Right ventricle myocardium superior (tissue), 1 donor: ENCODE data around the gene EXOC6. TPM values are rescaled to one million over a fixed set of nuclear protein-coding genes. Genes with fewer than 3 reads are reported as not detected.

ENCODE experiments used
- ATAC-seq: fragments of 200-7000 bp; cut with Tn5 transposase; one replicate; pipeline ENCODE4 v1.9.1; 2020; ENCODE audit warnings: mild to moderate bottlenecking; ENCODE audit not compliant: poor library complexity
- DNase-seq: peaks from one replicate; pipeline ENCODE4 v3.0.0-alpha.2; 2020
- intact Hi-C: fragments of 100-400 bp; cut with DNase I; formaldehyde crosslinking; loops from one replicate; pipeline ENCODE4 v1.11.2; 2022
- long read RNA-seq: library from polyadenylated mRNA; unstranded; transcript quantifications from one replicate; pipeline ENCODE4 v2.0.0, GENCODE V29; 2021
- total RNA-seq: library from RNA; stranded (reverse); fragmentation: NEBNext Ultra II Directional; extraction: Animal tissue kit (Norgen Biotek cat#: 25700); gene quantifications from one replicate; pipeline ENCODE4 v1.2.1, GENCODE V29; 2021
- donor health status: DM: no; HTN: yes; CAD: no; lungs with severe emphysema.

The EXOC6 gene, protein sequence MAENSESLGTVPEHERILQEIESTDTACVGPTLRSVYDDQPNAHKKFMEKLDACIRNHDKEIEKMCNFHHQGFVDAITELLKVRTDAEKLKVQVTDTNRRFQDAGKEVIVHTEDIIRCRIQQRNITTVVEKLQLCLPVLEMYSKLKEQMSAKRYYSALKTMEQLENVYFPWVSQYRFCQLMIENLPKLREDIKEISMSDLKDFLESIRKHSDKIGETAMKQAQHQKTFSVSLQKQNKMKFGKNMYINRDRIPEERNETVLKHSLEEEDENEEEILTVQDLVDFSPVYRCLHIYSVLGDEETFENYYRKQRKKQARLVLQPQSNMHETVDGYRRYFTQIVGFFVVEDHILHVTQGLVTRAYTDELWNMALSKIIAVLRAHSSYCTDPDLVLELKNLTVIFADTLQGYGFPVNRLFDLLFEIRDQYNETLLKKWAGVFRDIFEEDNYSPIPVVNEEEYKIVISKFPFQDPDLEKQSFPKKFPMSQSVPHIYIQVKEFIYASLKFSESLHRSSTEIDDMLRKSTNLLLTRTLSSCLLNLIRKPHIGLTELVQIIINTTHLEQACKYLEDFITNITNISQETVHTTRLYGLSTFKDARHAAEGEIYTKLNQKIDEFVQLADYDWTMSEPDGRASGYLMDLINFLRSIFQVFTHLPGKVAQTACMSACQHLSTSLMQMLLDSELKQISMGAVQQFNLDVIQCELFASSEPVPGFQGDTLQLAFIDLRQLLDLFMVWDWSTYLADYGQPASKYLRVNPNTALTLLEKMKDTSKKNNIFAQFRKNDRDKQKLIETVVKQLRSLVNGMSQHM
- total RNA-seq, result 9.9 TPM
- long read RNA-seq, transcript EXOC6-201 (22 exons, 3,564 nt), result major isoform, 9 of 14 reads
- long read RNA-seq, partial matches to known transcripts, result 0 of 14 reads
- long read RNA-seq, other reads (novel, unspliced or antisense), result 5 of 14 reads

DNA sequence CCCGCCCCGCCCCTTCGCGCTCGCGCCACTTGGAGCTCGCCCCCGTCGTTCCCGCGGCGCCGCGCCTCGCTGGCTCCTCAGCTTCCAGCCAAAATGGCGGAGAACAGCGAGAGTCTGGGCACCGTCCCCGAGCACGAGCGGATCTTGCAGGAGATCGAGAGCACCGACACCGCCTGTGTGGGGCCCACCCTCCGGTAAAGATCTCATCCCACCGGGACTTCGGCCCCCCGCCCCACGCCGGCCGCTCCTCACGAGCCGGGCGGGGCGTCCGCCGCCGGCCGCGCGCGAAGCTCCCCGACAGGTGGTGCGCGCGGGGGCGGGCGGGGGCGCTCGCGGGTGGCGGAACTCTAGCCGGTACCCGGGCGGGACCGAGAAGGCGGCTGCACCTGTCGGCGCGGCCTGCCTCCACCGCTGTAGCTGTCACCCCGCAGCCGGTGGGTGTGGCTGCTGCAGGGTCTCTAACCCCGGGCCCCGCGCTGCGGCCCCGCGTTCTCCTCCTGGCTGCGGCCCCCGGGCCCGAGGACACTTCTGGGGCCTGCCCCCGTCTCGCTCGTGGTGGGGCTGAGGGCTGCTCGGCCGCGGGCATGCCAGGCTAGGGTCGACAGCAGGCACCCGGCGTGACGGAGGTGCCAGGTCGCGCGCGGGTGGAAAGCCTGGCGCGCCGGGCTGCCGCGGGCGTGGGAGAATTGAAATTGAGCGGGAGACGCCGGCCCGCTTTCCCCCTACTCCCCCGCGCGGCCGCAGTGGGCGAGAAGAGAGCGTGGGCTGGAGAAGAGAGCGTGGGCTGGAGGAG lies at the start of gene EXOC6:
EXOC6 (plus strand) TSS at position 80 of the 793 bp plus-strand sequence; CDS start at position 94, 14 bp downstream.
- peak; percentile 90 for DNase-seq
- peak; percentile 96 for ATAC-seq
- intact Hi-C loops, result no loop called here

DNA sequence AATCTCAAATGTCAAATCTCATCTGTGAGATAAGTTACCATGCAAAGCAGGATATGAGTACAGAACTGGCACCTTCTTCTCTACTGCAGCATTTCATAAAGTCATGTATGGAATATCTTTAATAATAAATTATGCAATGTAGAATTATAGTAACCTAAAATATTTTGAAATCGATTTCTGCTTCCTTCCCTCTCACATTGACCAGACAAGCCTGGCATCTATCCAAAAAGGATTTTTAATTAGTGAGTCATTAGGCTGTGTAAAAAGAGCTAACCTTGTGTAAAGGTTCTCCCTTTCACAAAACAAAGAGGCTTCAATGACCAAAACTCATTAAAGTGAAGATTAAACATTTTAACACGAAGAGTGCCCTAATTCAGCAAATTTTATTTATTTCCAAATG lies 48.8 kb upstream of the EXOC6 start:
- intact Hi-C loops, result no loop called here
- no peak for ATAC-seq
- no peak for DNase-seq

DNA sequence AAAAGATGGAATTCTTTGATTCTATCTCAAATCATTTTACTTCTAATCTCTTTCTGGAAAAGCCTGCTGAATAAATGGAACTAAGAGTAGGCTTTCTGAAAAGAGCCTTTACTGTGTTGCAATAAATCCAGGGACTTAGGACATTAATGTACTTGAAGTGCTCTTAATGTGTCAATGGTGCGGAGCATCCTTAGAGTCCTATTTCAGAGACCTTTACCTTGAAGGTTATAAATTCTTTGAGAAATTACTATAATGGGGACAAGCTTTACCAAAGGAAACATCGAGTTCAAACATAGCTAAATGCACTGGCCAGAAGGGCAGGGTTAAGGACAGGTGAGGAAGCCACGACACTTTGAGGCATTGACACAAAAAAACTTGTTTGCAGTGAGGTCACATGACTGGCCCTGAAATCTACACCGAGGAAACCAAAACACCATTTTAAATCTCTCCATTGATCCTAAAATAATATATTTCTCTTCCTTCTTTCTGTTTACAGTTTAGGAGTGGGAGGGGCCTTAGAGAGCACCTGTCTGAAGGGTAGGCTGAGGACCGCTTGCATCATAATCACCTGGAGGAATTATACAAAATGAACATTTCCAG lies 48.1 kb upstream of the EXOC6 start:
- intact Hi-C loops, result no loop called here
- ATAC-seq (no peak), DNase-seq (no peak)

DNA sequence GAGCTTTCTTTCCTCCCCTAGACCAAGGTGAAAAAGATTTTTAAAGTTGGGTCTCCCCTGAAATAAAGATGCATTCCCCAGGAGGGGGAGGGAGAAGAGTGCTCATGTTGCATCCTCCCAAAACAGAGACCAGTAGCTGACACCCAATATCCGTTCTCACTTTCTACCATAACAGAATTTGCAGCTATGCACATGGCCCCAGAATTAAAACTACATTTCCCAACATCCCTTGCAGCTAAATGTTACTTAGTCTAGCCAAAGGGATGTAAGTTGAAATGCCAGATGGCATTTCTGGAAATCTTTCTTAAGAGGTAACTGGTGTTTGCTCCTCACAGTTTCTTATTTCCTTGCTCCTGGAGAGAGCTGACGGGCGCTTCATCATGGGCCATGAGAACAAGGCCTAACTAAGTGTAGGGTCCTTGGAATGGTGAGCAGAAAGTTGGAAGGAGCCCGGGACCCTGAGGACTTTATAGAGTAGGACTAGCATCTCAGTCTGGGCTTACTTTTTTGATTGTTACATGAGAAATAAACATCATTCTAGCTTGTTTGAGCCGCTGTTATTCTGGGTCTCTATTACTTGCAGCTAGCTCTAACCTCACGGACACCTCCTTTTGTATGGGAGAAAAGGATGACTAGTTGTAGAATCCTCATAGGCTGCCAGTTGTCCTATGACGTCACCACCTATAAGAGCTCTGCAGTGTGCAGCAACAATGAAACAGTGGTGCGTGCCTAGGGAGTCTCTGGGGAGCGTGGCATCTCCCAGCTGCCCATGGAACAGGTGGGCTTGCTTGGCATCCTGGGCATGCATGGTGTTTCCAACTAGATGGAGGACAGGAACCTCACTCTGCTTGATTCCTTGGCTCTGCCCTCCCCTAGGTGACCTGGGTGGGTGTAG lies 46.1 kb upstream of the EXOC6 start:
- ATAC-seq, result no peak
- no peak for DNase-seq
- intact Hi-C loops, result no loop called here

DNA sequence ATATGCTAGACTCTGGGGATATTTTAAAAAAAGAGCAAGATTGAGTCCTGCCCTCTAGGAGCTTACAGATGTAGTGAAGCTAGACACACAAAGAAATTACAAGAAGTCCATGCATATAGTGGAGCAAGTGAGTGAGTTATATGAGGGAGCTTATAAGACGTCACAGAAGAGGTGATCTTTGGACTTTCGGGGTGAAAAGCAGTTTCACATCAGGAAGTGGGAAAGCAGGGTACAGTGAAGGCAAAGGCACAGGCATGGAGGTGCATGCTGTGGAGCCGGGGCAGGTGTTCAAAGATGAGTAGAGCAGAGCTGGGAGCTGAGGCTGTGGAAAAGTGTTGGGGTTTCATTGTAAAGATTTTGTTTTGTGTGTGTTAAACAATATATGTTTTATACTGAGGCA lies 38.5 kb upstream of the EXOC6 start:
- DNase-seq (no peak), ATAC-seq (no peak)
- intact Hi-C loops, result no loop called here

DNA sequence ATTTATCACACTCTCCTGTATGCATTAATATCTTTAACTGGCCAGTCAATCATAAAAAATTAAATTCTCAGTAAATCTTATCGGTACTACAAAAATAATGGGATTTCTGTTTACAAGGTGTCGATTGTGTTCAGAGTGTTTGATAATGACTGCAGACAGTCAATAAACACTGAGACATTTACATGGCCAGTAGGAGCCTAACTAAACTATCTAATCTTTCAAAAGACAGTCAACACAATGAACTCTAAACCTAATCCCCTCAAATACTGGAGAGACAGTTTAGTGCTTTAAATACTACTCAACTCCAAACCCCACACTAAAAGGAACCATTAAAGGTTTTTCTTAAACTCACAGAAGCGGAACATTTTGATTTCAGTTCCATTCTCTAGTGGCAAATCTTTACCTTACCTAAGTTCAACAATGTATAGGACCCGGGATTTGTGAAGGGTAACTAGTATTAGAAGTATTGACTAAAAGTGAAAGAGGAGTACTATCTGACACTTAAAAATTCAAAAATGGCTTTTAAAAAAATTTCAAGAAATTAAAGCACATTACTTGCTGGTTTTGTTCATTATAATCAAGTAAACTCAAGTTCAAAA lies 37.3 kb upstream of the EXOC6 start:
- intact Hi-C loops, result no loop called here
- DNase-seq (no peak), ATAC-seq (no peak)

DNA sequence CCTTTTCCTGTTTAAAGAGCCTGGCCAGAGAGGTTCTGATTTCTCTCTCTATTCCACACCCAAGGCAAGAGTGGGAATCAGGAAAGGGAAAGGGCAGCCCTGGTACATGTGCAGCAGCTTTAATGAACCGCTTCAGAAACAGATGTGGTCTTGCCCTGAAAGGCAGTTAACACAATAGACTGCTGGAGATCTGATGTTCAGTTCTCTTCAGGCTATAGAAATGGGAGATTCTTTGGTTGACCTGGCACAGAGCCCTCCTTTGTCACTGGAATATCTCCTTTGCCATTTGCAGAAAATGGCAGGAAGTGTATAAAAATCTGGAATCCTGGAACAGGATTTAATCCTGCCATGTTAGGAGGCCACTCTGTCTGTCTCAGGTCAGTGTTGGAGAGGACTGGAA lies 36.3 kb upstream of the EXOC6 start:
- ATAC-seq (no peak), DNase-seq (no peak)
- intact Hi-C loops, result no loop called here

DNA sequence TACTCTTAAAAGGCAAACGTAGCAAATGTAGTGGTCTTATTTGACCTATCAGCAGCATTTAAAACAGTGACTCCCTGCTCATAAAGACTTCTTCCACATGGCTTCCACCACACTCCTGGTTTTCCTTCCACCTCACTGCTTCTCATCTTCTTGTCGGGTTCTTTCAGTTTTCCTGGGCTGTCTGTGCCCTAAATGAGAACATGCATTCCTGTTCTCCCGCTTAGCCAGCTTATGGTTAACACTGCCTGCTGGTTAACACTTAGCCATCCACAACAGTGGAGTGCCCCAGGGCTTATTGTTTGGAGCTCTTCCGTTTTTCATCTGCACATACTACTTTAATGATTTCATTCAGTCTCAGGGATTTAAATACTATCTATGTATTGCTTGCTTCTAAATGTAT lies 34.3 kb upstream of the EXOC6 start:
- DNase-seq (no peak), ATAC-seq (no peak)
- intact Hi-C loops, result no loop called here

DNA sequence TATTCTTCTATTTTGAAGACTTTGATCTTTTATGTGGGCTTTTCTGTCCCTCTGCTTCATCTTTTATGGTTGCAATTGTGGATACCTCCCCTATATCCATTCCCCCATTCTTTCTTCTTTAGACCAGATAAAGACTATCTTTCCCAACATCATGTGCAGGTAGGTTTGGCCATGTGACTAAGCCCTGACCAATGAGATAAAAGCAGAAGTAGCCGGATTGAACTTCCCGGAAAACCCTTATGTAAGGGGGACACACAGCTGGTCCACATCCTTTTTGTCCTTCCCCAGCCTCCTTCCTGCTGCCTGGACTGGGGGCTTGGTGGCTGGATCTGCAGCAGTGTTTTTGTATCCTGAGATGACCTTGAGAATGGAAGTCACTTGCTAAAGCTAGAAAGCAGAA lies 33.5 kb upstream of the EXOC6 start:
- no peak for ATAC-seq
- intact Hi-C loops, result no loop called here
- DNase-seq, result no peak

DNA sequence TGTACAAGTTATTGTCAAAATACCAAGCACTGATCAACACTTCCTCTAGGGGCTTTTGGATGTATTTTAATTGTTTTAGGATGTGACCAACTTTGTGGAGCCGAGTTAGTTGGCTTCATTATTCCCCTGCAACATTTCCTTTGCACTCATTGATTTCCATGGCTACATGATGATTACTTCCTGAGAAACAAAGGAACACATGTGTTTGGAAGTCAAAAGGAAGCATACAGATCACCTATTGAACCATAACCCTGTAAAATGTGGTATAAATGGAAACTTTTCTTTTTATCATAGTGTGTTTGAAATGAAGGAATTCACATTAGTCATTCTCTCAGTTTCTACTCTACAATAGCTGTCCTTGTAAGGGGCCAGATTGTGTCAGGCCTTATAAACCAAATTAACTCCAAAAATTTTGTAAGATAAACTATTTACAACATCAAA lies 32.2 kb upstream of the EXOC6 start:
- DNase-seq (no peak), ATAC-seq (no peak)
- intact Hi-C loops, result no loop called here

DNA sequence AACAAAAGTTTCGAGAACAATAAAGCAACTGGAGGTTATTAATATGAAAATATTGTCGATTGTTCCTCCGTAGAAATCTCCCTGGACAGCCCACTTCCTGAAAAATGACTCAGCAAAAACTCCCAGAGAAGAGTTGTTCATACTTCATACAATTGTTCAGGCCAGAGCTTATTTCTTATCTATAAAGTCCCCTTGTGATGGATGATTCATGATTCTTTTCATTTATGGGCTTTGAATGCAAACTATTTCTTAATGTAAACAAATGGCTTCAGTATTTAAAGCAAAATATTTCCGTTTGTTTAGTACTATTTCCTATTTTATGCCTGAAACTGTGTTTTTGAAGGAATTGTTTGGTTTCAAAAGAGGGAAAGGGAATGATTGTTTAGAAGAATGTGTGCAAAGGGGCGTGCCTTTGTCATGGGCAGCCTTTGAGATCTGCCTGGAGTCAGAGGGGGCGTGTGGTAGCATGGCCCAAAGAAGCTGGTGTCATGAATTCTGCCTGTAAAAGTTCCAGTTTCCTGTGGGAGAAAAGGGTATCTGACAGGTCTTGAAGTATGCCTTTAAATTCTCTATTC lies 26.2 kb upstream of the EXOC6 start:
- DNase-seq (no peak), ATAC-seq (peak; percentile 52)
- intact Hi-C loops, result no loop called here

DNA sequence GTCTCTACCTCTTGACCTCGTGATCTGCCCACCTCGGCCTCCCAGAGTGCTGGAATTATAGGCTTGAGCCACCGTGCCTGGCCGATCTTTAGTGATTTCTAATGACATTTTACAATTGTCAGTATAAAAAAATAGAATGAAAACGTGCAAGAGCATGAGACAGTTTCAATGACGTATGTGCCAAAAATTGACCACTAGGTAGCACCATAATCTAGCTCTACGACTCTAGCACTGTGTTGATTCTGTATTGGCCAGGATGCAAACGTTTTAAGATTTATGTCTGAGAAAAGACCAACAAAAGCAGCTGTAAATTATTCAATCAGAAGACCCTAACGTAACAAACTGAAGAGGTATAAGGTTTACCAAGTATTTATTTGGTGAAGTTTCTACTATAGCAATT lies 25.4 kb upstream of the EXOC6 start:
- intact Hi-C loops, result no loop called here
- no peak for DNase-seq
- peak; percentile 49 for ATAC-seq

DNA sequence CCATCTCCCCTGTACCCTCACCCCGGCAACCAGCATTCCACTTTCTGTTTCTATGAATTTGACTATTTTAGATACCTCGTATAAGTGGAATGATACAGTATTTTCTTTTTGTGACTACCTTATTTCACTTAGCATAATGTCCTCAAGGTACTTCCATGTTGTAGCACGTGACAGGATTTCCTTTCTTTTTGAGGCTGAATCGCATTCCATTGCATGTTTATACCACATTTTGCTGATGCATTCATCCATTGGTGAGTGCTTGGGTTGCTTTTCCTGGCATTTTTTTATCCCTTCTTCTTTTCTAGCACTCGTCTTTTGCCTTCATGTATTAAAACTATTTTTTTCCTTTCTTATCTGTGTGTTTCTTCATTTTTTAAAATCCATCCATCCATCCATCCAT lies 22.3 kb upstream of the EXOC6 start:
- DNase-seq, result no peak
- no peak for ATAC-seq
- intact Hi-C loops, result no loop called here

DNA sequence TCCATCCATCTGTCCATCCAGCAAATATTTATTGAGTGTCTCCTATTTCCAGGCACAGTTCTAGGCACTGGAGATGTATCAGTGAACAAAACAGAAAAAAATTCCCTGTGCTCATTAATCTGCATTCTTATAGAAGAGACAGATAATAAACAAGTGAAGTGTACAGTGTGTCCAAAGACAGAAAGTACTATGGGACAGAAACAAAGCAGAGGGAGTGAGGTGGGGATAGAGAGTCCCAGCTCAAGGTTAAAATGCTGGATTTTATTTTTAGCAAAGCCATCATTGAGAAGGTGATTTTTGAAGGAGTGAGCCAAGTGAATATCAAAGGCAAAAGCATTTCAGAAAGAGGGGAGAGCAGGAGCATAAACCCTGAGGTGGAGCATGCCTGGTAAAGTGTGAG lies 21.8 kb upstream of the EXOC6 start:
- ATAC-seq (peak; percentile 32), DNase-seq (no peak)
- intact Hi-C loops, result no loop called here

DNA sequence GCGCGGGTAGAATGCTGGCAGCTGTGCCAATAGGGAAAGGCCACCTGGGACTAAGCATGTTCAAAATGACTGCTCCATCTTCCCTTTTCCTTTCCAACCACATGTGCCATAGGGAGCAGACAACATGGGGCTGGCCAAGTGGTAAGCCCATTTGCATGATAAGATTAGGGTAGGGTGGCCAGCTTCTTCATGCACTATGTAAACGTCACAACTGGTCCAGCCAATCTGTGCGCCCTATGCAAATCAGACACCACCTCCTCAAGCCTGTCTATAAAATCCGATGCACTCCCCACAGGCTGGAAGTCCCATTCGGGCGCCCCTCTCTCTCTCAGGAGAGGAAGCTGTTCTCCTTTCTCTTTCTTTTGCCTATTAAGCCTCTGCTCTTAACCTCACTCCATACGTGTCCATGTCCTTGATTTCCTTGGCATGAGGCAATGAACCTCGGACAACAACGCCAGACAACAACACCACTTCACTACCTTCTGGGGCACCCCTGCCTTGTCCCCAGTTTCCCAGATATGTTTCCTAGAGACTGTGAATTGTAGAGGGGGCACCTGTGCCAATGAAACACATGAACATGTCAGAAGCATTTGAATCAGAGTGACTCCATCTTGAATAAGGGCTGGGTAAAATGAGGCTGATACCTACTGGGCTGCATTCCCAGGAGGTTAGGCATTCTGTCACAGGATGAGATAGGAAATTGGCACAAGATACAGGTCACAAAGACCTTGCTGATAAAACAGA lies 19.1 kb upstream of the EXOC6 start:
- DNase-seq (no peak), ATAC-seq (peak; percentile 9)
- intact Hi-C loops, result no loop called here

DNA sequence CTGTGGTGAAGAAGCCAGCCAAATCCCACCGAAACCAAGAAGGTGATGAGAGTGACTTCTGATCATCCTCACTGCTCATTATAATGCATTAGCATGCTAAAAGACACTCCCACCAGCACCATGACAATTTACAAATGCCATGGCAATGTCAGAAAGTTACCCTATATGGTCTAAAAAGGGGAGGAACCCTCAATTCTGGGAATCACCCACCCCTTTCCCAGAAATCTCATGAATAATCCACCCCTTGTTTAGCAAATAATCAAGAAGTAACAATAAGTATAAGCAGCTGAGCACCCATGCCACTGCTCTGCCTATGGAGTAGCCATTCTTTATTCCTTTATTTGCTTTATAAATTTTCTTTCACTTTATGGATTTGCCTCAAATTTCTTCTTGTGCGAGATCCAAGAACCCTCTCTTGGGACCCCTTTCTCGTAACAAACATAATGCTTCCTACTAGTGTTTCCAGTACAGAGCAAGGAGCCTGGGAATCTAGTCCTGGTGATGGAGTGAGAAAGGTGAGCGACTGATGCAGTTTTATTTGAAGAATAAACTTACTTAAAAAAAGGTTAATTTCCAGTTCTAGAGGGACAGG lies 18.4 kb upstream of the EXOC6 start:
- DNase-seq (no peak), ATAC-seq (no peak)
- intact Hi-C loops, result no loop called here
